K562 (cell line): ENCODE data around the gene TTC32. TPM values are rescaled to one million over a fixed set of nuclear protein-coding genes. Genes with fewer than 3 reads are reported as not detected.

Source experiments
- CREB1 ChIP-seq, 2 experiments: sonication (generic) in 1 of 2; formaldehyde crosslinking in 1 of 2; IDR thresholded peaks; 2 replicates each; pipeline versions ENCODE4 v1.6.1 to v1.8.0; 2012 to 2022; ENCODE audit warnings: inconsistent platforms in 1 of 2, mild to moderate bottlenecking in 1 of 2, missing genetic modification reagents in 1 of 2, moderate library complexity in 1 of 2
- CTCFL ChIP-seq: IDR thresholded peaks from 2 replicates; pipeline ENCODE4 v1.6.1; 2011; ENCODE audit warnings: borderline replicate concordance, low read depth, mild to moderate bottlenecking, moderate library complexity, low read length; ENCODE audit not compliant: insufficient read depth, poor library complexity, severe bottlenecking
- E2F1 ChIP-seq: sonication (generic); formaldehyde crosslinking; IDR thresholded peaks from 2 replicates; pipeline ENCODE4 v1.8.1; 2023; ENCODE audit warnings: mild to moderate bottlenecking, missing genetic modification reagents, moderate library complexity
- ETS1 ChIP-seq: conservative IDR thresholded peaks from 2 replicates; pipeline ENCODE4 v1.6.1; 2011; ENCODE audit warnings: low read depth, mild to moderate bottlenecking, low read length; ENCODE audit not compliant: control insufficient read depth
- GTF2F1 ChIP-seq: IDR thresholded peaks from 2 replicates; pipeline ENCODE4 v1.6.1; 2011; ENCODE audit warnings: low read depth, low read length, improper control_type of control experiment
- HIVEP1 ChIP-seq: fragments of 250-450 bp; sonication (Bioruptor Pico); IDR thresholded peaks from 2 replicates; pipeline ENCODE4 v1.4.0; 2020; ENCODE audit warnings: mild to moderate bottlenecking
- MCM2 ChIP-seq: fragments of 450-650 bp; IDR thresholded peaks from 2 replicates; pipeline ENCODE4 v1.6.1; 2017; ENCODE audit warnings: low read depth, mild to moderate bottlenecking
- MNT ChIP-seq, 2 experiments: fragments of 450-650 bp; conservative IDR thresholded peaks; 2 replicates each; pipeline ENCODE4 v1.6.1; 2017; ENCODE audit warnings: mild to moderate bottlenecking in 2 of 2, moderate library complexity in 2 of 2
- MYC ChIP-seq, 2 experiments: fragments of 250-450 bp in 1 of 2; sonication (Bioruptor Pico) in 1 of 2; IDR thresholded peaks; 2 replicates each; pipeline versions ENCODE4 v1.5.1 to v1.6.1; 2012 to 2021; ENCODE audit warnings: low read depth in 2 of 2, borderline replicate concordance in 1 of 2, improper control_type of control experiment in 1 of 2, low read length in 1 of 2, mild to moderate bottlenecking in 1 of 2, moderate library complexity in 1 of 2
- NFRKB ChIP-seq: fragments of 450-650 bp; IDR thresholded peaks from 2 replicates; pipeline ENCODE4 v1.6.1; 2016; ENCODE audit warnings: low read depth
- OTX1 ChIP-seq: fragments of 450-650 bp; formaldehyde crosslinking; IDR thresholded peaks from 2 replicates; pipeline ENCODE4 v1.4.0; 2022; ENCODE audit warnings: mild to moderate bottlenecking
- RAD51 ChIP-seq: fragments of 450-650 bp; IDR thresholded peaks from 2 replicates; pipeline ENCODE4 v1.7.1; 2016; ENCODE audit warnings: low read depth, mild to moderate bottlenecking, borderline replicate concordance
- SFPQ ChIP-seq: fragments of 200-400 bp; formaldehyde crosslinking; IDR thresholded peaks from 2 replicates; pipeline ENCODE4 v1.6.1; 2017; ENCODE audit warnings: mild to moderate bottlenecking, low read depth, low read length, moderate library complexity
- ZKSCAN1 ChIP-seq: fragments of 150-350 bp; IDR thresholded peaks from 2 replicates; pipeline ENCODE4 v1.6.1; 2016; ENCODE audit warnings: low read depth, low read length
- ZNF561 ChIP-seq: fragments of 450-650 bp; formaldehyde crosslinking; conservative IDR thresholded peaks from 2 replicates; pipeline ENCODE4 v1.4.0; 2020; ENCODE audit warnings: mild to moderate bottlenecking, moderate library complexity
- ZNF655 ChIP-seq: fragments of 250-450 bp; sonication (Bioruptor Pico); IDR thresholded peaks from 2 replicates; pipeline ENCODE4 v1.5.0; 2021
- polyA plus RNA-seq, 8 experiments: library from polyadenylated mRNA; depleted of rRNA in 4 of 8; stranded (reverse) in 5 of 8; unstranded in 3 of 8; fragments of >200 nt; fragmentation: Nextera tagmentation in 2 of 8; fragmentation: Illumina TruSeq in 1 of 8; extraction: Ambion mirVana in 2 of 8; extraction: Trizol in 1 of 8; gene quantifications; 2 replicates each; pipeline versions ENCODE4 v1.2.1 to v1.2.3, GENCODE V29; 2011 to 2014; ENCODE audit warnings: inconsistent platforms in 1 of 8, missing spikeins in 1 of 8
- total RNA-seq, 7 experiments: library from RNA; depleted of rRNA in 6 of 7; stranded (reverse); fragments of >200 nt in 6 of 7; fragmentation: Illumina TruSeq in 2 of 7; extraction: Trizol in 2 of 7; gene quantifications; 2 replicates each; pipeline versions ENCODE4 v1.2.1 to v1.2.3, GENCODE V29; 2011 to 2021; ENCODE audit warnings: low replicate concordance in 1 of 7

Gene TTC32
- total and polyA plus RNA-seq, 9 of the 15 experiments (the other 6 are each of a cell fraction or from before 2014, with no cell fraction given): 27.6 to 71.4 (median 52.6) TPM

GRCh38 chr2:19902216-19902740 lies 495 bp upstream of the TTC32 start (continued):
- TF ChIP-seq MYC (IDR thresholded peaks at IDR 0.05; ENCODE audit: low read depth, low read length) (no peak), MYC (CRISPR knock-in tag; IDR thresholded peaks at IDR 0.05; ENCODE audit: borderline replicate concordance, low read depth) (peak; percentile 52; the same call in 1 of the 2 replicates), SFPQ (no peak), ZKSCAN1 (no peak), HIVEP1 (CRISPR knock-in tag) (no peak), MNT (conservative IDR thresholded peaks at IDR 0.05) (0 out of 4 replicates have a peak, but pooled peaks of 1 of the 2 experiments have one; percentile 39), E2F1 (CRISPR knock-in tag) (no peak), OTX1 (CRISPR knock-in tag) (no peak), MCM2 (no peak), GTF2F1 (no peak), ZNF561 (CRISPR knock-in tag) (no peak), NFRKB (peak; percentile 97), RAD51 (no peak), CTCFL (no peak), ZNF655 (no peak), CREB1 (IDR thresholded peaks at IDR 0.05) (no peak), CREB1 (CRISPR knock-in tag; IDR thresholded peaks at IDR 0.05) (no peak), ETS1 (no peak)
